ENCODE results near the gene KIF1B.

KIF1B gene

DNA sequence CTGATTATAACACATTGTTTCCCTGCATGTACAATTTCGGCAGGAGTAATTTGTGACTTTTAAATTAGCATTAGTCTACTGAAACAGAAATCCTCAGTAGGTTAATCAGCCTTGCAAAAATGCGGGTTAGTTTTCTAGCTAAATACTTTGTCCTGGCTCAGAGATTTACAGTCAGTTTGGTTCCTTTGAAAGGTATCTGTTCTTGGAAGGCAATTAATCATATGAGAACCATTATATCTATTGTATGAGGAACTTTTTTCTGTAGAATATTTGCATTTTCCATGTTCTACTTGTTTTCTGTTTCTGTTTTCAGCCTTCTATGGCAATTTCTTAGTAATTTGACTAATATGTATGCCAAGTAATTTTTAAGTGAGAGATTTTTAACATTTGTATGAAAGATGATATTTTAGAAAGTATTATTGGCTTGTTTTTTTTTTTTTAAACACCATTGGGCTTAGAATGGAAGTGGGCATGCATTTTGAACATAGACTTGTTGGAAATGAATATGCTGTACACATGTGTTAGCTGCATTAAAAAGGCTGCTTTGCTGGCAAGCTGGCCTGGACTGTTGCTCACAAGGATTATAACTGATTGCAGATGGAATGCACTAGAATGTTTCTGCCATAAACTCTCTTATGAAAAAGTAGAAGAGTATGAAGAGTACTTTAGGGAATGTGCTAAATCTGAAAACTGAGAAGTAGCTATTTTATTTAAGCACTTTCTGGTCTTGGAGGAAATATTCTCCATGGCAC, 26.2 kb downstream of the KIF1B start:
- Histone ChIP-seq H3K79me2 (ENCODE audit: insufficient read depth, low read length) (no peaks in the 10 kb centered on the region), H3K9me3 (ENCODE audit: insufficient read depth, low read length) (no peaks in the 10 kb centered on the region), H3K27me3 (ENCODE audit: low read length) (no peaks in the 10 kb centered on the region), H2AFZ (ENCODE audit: low read depth, low read length, severe bottlenecking) (no peak overlapping the region), H3K4me2 (ENCODE audit: low read depth, low read length, poor library complexity, severe bottlenecking) (no peak overlapping the region), H3K9me2 (replicated peaks; ENCODE audit: insufficient read depth, low read length) (no peaks in the 10 kb centered on the region), H3F3A (ENCODE audit: insufficient read depth) (no peaks in the 10 kb centered on the region), H3K36me3 (ENCODE audit: low read length) (no peaks in the 10 kb centered on the region), H3K27ac (ENCODE audit: low read depth, low read length) (no peak overlapping the region), H3K4me3 (ENCODE audit: insufficient read depth, low read length, poor library complexity, severe bottlenecking) (no peak overlapping the region), H3K9ac (ENCODE audit: low read length) (no peak overlapping the region), H4K20me1 (ENCODE audit: low read depth, low read length) (no peaks in the 10 kb centered on the region)
- TF ChIP-seq, protein P1, sequence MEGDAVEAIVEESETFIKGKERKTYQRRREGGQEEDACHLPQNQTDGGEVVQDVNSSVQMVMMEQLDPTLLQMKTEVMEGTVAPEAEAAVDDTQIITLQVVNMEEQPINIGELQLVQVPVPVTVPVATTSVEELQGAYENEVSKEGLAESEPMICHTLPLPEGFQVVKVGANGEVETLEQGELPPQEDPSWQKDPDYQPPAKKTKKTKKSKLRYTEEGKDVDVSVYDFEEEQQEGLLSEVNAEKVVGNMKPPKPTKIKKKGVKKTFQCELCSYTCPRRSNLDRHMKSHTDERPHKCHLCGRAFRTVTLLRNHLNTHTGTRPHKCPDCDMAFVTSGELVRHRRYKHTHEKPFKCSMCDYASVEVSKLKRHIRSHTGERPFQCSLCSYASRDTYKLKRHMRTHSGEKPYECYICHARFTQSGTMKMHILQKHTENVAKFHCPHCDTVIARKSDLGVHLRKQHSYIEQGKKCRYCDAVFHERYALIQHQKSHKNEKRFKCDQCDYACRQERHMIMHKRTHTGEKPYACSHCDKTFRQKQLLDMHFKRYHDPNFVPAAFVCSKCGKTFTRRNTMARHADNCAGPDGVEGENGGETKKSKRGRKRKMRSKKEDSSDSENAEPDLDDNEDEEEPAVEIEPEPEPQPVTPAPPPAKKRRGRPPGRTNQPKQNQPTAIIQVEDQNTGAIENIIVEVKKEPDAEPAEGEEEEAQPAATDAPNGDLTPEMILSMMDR (IDR thresholded peaks at IDR 0.05; ENCODE audit: insufficient read depth, low read length, poor library complexity, severe bottlenecking), result no peak
- TF ChIP-seq EZH2phosphoT487 (conservative IDR thresholded peaks at IDR 0.05; ENCODE audit: low read length), result no peak

DNA sequence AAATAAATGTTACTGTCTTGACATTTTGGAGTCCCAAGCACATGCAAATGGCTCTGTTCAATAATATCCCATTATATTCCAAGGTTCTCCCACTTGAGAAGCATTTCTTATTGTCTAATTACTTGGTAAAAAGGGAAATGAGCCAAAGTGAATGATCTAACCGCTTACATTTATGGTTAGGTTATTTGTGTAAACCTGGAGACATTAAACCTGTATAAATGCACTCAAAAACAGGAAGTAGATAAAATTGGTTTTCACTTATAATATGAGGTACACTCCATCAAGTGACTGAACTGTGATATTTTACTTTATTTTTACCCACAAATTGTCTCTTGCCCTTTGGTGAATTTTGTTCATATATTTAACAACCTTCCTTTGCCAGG, 26.8 kb downstream of the KIF1B start:
- H4K20me1 ChIP-seq (ENCODE audit: low read depth, low read length), result no peaks in the 10 kb centered on the region
- no peaks in the 10 kb centered on the region for H3K36me3 ChIP-seq (ENCODE audit: low read length)
- H3K79me2 ChIP-seq (ENCODE audit: insufficient read depth, low read length), result no peaks in the 10 kb centered on the region
- H2AFZ ChIP-seq (ENCODE audit: low read depth, low read length, severe bottlenecking), result no peak overlapping the region
- no peak overlapping the region for H3K27ac ChIP-seq (ENCODE audit: low read depth, low read length)
- H3K9me2 ChIP-seq (replicated peaks; ENCODE audit: insufficient read depth, low read length), result no peaks in the 10 kb centered on the region
- no peaks in the 10 kb centered on the region for H3K9me3 ChIP-seq (ENCODE audit: insufficient read depth, low read length)
- TF ChIP-seq, protein P1 (IDR thresholded peaks at IDR 0.05; ENCODE audit: insufficient read depth, low read length, poor library complexity, severe bottlenecking), result no peak
- no peak for TF ChIP-seq EZH2phosphoT487 (conservative IDR thresholded peaks at IDR 0.05; ENCODE audit: low read length)
- no peaks in the 10 kb centered on the region for H3F3A ChIP-seq (ENCODE audit: insufficient read depth)
- no peak overlapping the region for H3K4me2 ChIP-seq (ENCODE audit: low read depth, low read length, poor library complexity, severe bottlenecking)
- H3K4me3 ChIP-seq (ENCODE audit: insufficient read depth, low read length, poor library complexity, severe bottlenecking), result no peak overlapping the region
- H3K27me3 ChIP-seq (ENCODE audit: low read length), result no peaks in the 10 kb centered on the region
- no peak overlapping the region for H3K9ac ChIP-seq (ENCODE audit: low read length)

GRCh38 chr1:10242135-10242534, 31.8 kb downstream of the KIF1B start:
- Histone ChIP-seq H2AFZ (ENCODE audit: low read depth, low read length, severe bottlenecking) (no peak overlapping the region), H3K79me2 (ENCODE audit: insufficient read depth, low read length) (no peaks in the 10 kb centered on the region), H3K9me2 (replicated peaks; ENCODE audit: insufficient read depth, low read length) (no peaks in the 10 kb centered on the region), H3K9me3 (ENCODE audit: insufficient read depth, low read length) (no peaks in the 10 kb centered on the region), H3K27me3 (ENCODE audit: low read length) (no peaks in the 10 kb centered on the region), H4K20me1 (ENCODE audit: low read depth, low read length) (no peaks in the 10 kb centered on the region), H3F3A (ENCODE audit: insufficient read depth) (no peaks in the 10 kb centered on the region), H3K36me3 (ENCODE audit: low read length) (no peaks in the 10 kb centered on the region), H3K27ac (ENCODE audit: low read depth, low read length) (no peak overlapping the region), H3K4me3 (ENCODE audit: insufficient read depth, low read length, poor library complexity, severe bottlenecking) (no peak overlapping the region), H3K9ac (ENCODE audit: low read length) (no peak overlapping the region), H3K4me2 (ENCODE audit: low read depth, low read length, poor library complexity, severe bottlenecking) (no peak overlapping the region)
- no peak for TF ChIP-seq EZH2phosphoT487 (conservative IDR thresholded peaks at IDR 0.05; ENCODE audit: low read length)
- TF ChIP-seq, protein P1 (IDR thresholded peaks at IDR 0.05; ENCODE audit: insufficient read depth, low read length, poor library complexity, severe bottlenecking), result no peak
